Rectal smooth muscle tissue (tissue), 1 donor: ENCODE data around the gene FAM171A1.
"Not testable (repeated sequence)": the region's sequence is repeated elsewhere in the genome, so short reads cannot be mapped to it uniquely, and the experiment has no call there.

Experiments
- H3K27ac ChIP-seq: one replicate; pipeline ENCODE4 v1.7.0; 2013; ENCODE audit warnings: low read depth, low read length, inconsistent platforms
- H3K27me3 ChIP-seq: one replicate; pipeline ENCODE4 v1.7.0; 2013; ENCODE audit warnings: low read length; ENCODE audit not compliant: control insufficient read depth, insufficient read depth
- H3K36me3 ChIP-seq: one replicate; pipeline ENCODE4 v1.7.0; 2013; ENCODE audit warnings: low read length; ENCODE audit not compliant: control insufficient read depth, insufficient read depth
- H3K4me1 ChIP-seq: one replicate; pipeline ENCODE4 v1.7.0; 2013; ENCODE audit warnings: low read length; ENCODE audit not compliant: control insufficient read depth, insufficient read depth
- H3K4me3 ChIP-seq: one replicate; pipeline ENCODE4 v1.7.0; 2013; ENCODE audit warnings: low read length
- H3K9ac ChIP-seq: one replicate; pipeline ENCODE4 v1.7.0; 2013; ENCODE audit warnings: low read length

FAM171A1 gene

DNA sequence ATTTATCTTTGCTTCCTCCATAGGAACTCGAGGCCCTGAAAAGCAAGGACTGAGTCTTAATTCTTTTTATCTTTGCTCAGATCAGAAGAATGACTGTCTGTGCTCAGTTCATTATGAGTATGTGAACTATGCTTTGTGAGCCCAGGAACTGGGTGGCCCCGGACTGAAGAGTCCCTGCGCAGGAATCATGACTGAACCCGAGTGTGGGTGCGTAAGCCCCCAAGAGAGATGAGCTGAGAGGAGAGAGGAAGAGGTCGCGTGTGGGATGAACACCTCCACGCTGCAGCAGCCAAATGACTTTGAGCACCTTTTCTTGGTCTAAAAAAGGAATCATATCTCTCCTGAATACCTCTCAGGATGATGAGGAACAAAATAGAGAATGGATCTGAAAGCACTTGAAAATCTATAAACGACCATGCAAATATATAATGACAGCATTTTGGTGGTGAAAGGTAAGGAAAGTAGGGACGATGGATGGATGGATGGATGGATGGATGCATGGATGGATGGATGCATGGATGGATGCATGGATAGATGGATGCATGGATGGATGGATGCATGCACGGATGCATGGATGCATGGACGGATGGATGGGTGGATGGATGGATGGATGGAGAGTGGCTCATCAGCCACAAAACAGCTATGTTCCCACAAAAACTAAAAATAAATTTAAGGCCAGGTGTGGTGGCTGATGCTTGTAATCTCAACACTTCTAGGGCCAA is 19.8 kb downstream of the FAM171A1 start:
- H3K36me3 ChIP-seq = no peaks in the 10 kb centered on the region
- no peak overlapping the region for H3K27ac ChIP-seq
- no peak overlapping the region for H3K4me3 ChIP-seq
- H3K9ac ChIP-seq = no peak overlapping the region
- H3K4me1 ChIP-seq = no peaks in the 10 kb centered on the region
- no peaks in the 10 kb centered on the region for H3K27me3 ChIP-seq

GRCh38 chr10:15349112-15349511 is 22.0 kb downstream of the FAM171A1 start:
- peak overlapping the region; percentile 51 for H3K4me3 ChIP-seq
- H3K27ac ChIP-seq = no peak overlapping the region
- H3K9ac ChIP-seq = no peak overlapping the region
- H3K36me3 ChIP-seq = no peaks in the 10 kb centered on the region
- no peaks in the 10 kb centered on the region for H3K4me1 ChIP-seq
- no peaks in the 10 kb centered on the region for H3K27me3 ChIP-seq

GRCh38 chr10:15348579-15348978 is 22.5 kb downstream of the FAM171A1 start:
- H3K4me3 ChIP-seq = peak overlapping the region; percentile 51
- no peaks in the 10 kb centered on the region for H3K36me3 ChIP-seq
- no peaks in the 10 kb centered on the region for H3K27me3 ChIP-seq
- H3K27ac ChIP-seq = no peak overlapping the region
- no peak overlapping the region for H3K9ac ChIP-seq
- no peaks in the 10 kb centered on the region for H3K4me1 ChIP-seq

- H3K4me3 ChIP-seq = no peak overlapping the region
- no peak overlapping the region for H3K9ac ChIP-seq
- H3K36me3 ChIP-seq = no peaks in the 10 kb centered on the region
- H3K27ac ChIP-seq = no peak overlapping the region
- H3K4me1 ChIP-seq = no peaks in the 10 kb centered on the region
- no peaks in the 10 kb centered on the region for H3K27me3 ChIP-seq
These were observed 23.9 kb downstream of the FAM171A1 start for GRCh38 chr10:15347150-15347549.

- no peak overlapping the region for H3K27ac ChIP-seq
These were observed 24.5 kb downstream of the FAM171A1 start for GRCh38 chr10:15346440-15347141.

DNA sequence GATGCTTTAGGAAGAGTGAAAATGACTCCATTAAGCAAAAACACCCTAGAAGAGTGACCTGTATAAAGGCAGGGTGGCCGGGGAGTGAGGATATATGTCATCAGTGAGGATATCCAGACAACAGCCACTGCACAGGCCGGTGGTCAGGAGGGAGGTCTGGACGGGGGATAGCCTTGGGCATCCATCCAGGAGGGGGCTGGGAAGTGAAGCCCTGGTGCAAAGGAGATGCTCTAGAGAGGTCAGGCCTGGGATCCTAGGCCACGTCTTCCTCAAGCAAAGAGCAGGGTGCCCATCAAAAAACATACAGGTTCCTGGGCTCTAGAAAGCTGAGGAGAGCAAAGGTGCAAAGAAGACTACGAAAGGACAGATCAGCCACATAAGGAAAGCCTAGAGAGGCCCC is 25.6 kb downstream of the FAM171A1 start:
- no peaks in the 10 kb centered on the region for H3K36me3 ChIP-seq
- H3K27me3 ChIP-seq = no peaks in the 10 kb centered on the region
- H3K27ac ChIP-seq = no peak overlapping the region
- no peaks in the 10 kb centered on the region for H3K4me1 ChIP-seq
- no peak overlapping the region for H3K9ac ChIP-seq
- H3K4me3 ChIP-seq = no peak overlapping the region

More at GRCh38 chr10:15346440-15347141, 24.5 kb downstream of the FAM171A1 start:
- Histone ChIP-seq H3K4me3 (no peak overlapping the region), H3K4me1 (no peaks in the 10 kb centered on the region), H3K36me3 (no peaks in the 10 kb centered on the region), H3K9ac (no peak overlapping the region), H3K27me3 (no peaks in the 10 kb centered on the region)

GRCh38 chr10:15344876-15345285 is 26.2 kb downstream of the FAM171A1 start:
- H3K27ac ChIP-seq = no peak overlapping the region
- no peak overlapping the region for H3K9ac ChIP-seq
- no peaks in the 10 kb centered on the region for H3K36me3 ChIP-seq
- no peaks in the 10 kb centered on the region for H3K27me3 ChIP-seq
- no peaks in the 10 kb centered on the region for H3K4me1 ChIP-seq
- no peak overlapping the region for H3K4me3 ChIP-seq

DNA sequence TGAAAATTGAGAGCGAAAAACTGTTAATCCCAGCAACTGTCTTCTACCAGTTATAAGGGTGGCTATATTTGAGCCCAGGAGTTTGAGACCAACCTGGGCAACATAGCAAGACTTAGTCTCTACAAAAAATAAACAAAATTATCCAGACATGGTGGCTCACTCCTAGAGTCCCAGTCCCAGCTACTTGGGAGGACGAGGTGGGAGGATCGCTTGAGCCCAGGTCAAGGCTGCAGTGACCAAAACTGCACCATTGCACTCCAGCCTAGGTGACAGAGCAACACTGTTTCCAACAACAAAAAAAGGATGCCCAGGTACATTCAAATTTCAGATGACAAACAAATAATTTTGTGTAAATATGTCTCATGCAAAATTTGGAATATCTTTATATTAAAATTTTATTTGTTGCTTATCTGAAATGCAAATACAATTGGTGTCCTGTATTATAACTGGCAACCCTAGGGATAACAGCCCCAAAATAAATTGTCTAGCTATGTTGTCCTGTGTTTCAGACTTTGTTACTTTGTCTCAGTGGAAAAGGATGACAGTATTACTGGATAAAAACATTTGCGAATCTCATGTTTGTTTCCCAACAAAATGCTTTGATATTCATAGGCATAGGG is 26.7 kb downstream of the FAM171A1 start:
- no peaks in the 10 kb centered on the region for H3K4me1 ChIP-seq
- H3K36me3 ChIP-seq = no peaks in the 10 kb centered on the region
- no peak overlapping the region for H3K4me3 ChIP-seq
- H3K27ac ChIP-seq = no peak overlapping the region
- no peaks in the 10 kb centered on the region for H3K27me3 ChIP-seq
- H3K9ac ChIP-seq = no peak overlapping the region

GRCh38 chr10:15342970-15343369 is 28.1 kb downstream of the FAM171A1 start:
- no peaks in the 10 kb centered on the region for H3K27me3 ChIP-seq
- H3K36me3 ChIP-seq = no peaks in the 10 kb centered on the region
- H3K4me1 ChIP-seq = no peaks in the 10 kb centered on the region
- H3K4me3 ChIP-seq = no peak overlapping the region
- no peak overlapping the region for H3K9ac ChIP-seq
- no peak overlapping the region for H3K27ac ChIP-seq

- no peaks in the 10 kb centered on the region for H3K4me1 ChIP-seq
- no peak overlapping the region for H3K4me3 ChIP-seq
- no peak overlapping the region for H3K9ac ChIP-seq
- H3K27me3 ChIP-seq = no peaks in the 10 kb centered on the region
- H3K27ac ChIP-seq = no peak overlapping the region
- H3K36me3 ChIP-seq = no peaks in the 10 kb centered on the region
These were observed 29.5 kb downstream of the FAM171A1 start for GRCh38 chr10:15341502-15342128.

- peaks cover 2% of the 10 kb centered on the region for H3K4me1 ChIP-seq
- H3K4me3 ChIP-seq = no peak overlapping the region
- H3K27ac ChIP-seq = no peak overlapping the region
- H3K27me3 ChIP-seq = no peaks in the 10 kb centered on the region
- no peak overlapping the region for H3K9ac ChIP-seq
- no peaks in the 10 kb centered on the region for H3K36me3 ChIP-seq
These were observed 31.2 kb downstream of the FAM171A1 start for GRCh38 chr10:15339892-15340291.

GRCh38 chr10:15337441-15337923 is 33.6 kb downstream of the FAM171A1 start:
- H3K27ac ChIP-seq, H3K36me3 ChIP-seq, H3K4me1 ChIP-seq, H3K9ac ChIP-seq, H3K27me3 ChIP-seq, H3K4me3 ChIP-seq: not testable (repeated sequence)
